IMR-90 (cell line): Measurements from ENCODE around the gene SPATA31D3. TPM values are rescaled to one million over a fixed set of nuclear protein-coding genes. Genes with fewer than 3 reads are reported as not detected.

Source experiments
- ATAC-seq: fragments of 200-7000 bp; cut with Tn5 transposase; 2 replicates; pipeline ENCODE4 v1.9.1; 2020; ENCODE audit warnings: low read depth, mild to moderate bottlenecking, moderate library complexity
- BruUV-seq: library from RNA; stranded (reverse); fragments of 400-500 nt; replicated peaks from 2 replicates; lab custom pipeline; 2021; lab: Mats Ljungman, UMichigan
- CTCF ChIA-PET: fragments of 300-600 bp; formaldehyde crosslinking; extraction: SDS; loops from one replicate; lab custom pipeline; 2021; ENCODE audit warnings: antibody characterized with exemption; lab: Yijun Ruan, JAX
- POLR2A ChIA-PET: fragments of 300-600 bp; sonication (Branson Sonifier 250); formaldehyde crosslinking; loops from one replicate; lab custom pipeline; 2022; ENCODE audit warnings: antibody characterized with exemption; ENCODE audit not compliant: unreplicated experiment; lab: Charles Lee
- DNase-seq: peaks from one replicate; pipeline ENCODE4 v3.0.0; 2013
- H2AFZ ChIP-seq: replicated peaks from 2 replicates; pipeline ENCODE3; 2013; ENCODE audit warnings: low read length, mild to moderate bottlenecking; ENCODE audit not compliant: poor library complexity
- H2AK5ac ChIP-seq: 2 replicates; pipeline ENCODE4 v1.6.1; 2013; ENCODE audit warnings: low read depth, low read length, inconsistent platforms
- H2AK9ac ChIP-seq: replicated peaks from 2 replicates; pipeline ENCODE3; 2013; ENCODE audit warnings: mild to moderate bottlenecking, low read depth, low read length, moderate library complexity; ENCODE audit not compliant: poor library complexity
- H2BK120ac ChIP-seq: 2 replicates; pipeline ENCODE4 v1.6.1; 2013; ENCODE audit warnings: low read depth, low read length, inconsistent platforms
- H2BK15ac ChIP-seq: 3 replicates; pipeline ENCODE4 v1.6.1; 2013; ENCODE audit warnings: low read depth, low read length, inconsistent platforms
- H2BK20ac ChIP-seq: 2 replicates; pipeline ENCODE4 v1.6.1; 2013; ENCODE audit warnings: low read depth, mild to moderate bottlenecking, inconsistent platforms, low read length, moderate library complexity
- H2BK5ac ChIP-seq: 2 replicates; pipeline ENCODE4 v1.6.1; 2013; ENCODE audit warnings: mild to moderate bottlenecking, low read depth, low read length, inconsistent platforms; ENCODE audit not compliant: poor library complexity, severe bottlenecking
- H3K14ac ChIP-seq: replicated peaks from 2 replicates; pipeline ENCODE4 v1.6.1; 2013; ENCODE audit warnings: low read depth, low read length, inconsistent platforms
- H3K18ac ChIP-seq: 2 replicates; pipeline ENCODE4 v1.6.1; 2013; ENCODE audit warnings: low read depth, low read length, control low read depth
- H3K23ac ChIP-seq: 2 replicates; pipeline ENCODE4 v1.6.1; 2013; ENCODE audit warnings: low read depth, low read length, inconsistent platforms
- H3K27ac ChIP-seq: 2 replicates; pipeline ENCODE4 v1.5.1; 2013; ENCODE audit warnings: mild to moderate bottlenecking, control low read depth, low read length; ENCODE audit not compliant: insufficient read depth
- H3K27me3 ChIP-seq: 2 replicates; pipeline ENCODE4 v1.6.1; 2013; ENCODE audit warnings: low read length; ENCODE audit not compliant: control insufficient read depth, insufficient read depth
- H3K36me3 ChIP-seq: 2 replicates; pipeline ENCODE4 v1.6.1; 2013; ENCODE audit warnings: low read length, mixed read lengths; ENCODE audit not compliant: control insufficient read depth, insufficient read depth
- H3K4ac ChIP-seq: 2 replicates; pipeline ENCODE4 v1.6.1; 2013; ENCODE audit warnings: low read depth, low read length, inconsistent platforms
- H3K4me1 ChIP-seq: 2 replicates; pipeline ENCODE4 v1.6.1; 2013; ENCODE audit warnings: low read length, mixed read lengths; ENCODE audit not compliant: control insufficient read depth, insufficient read depth
- H3K4me2 ChIP-seq: 2 replicates; pipeline ENCODE4 v1.6.1; 2013; ENCODE audit warnings: low read depth, mild to moderate bottlenecking, control low read depth, low read length, moderate library complexity
- H3K4me3 ChIP-seq: 2 replicates; pipeline ENCODE4 v1.5.1; 2013; ENCODE audit warnings: low read depth, mild to moderate bottlenecking, control low read depth, low read length, moderate library complexity; ENCODE audit not compliant: insufficient read depth
- H3K56ac ChIP-seq: 2 replicates; pipeline ENCODE4 v1.6.1; 2013; ENCODE audit warnings: low read length, inconsistent platforms; ENCODE audit not compliant: insufficient read depth; ENCODE audit errors: extremely low read depth
- H3K79me1 ChIP-seq, 2 experiments: 2 replicates each; pipeline ENCODE4 v1.6.1; 2013; ENCODE audit warnings: low read length in 2 of 2, inconsistent platforms in 1 of 2, low read depth in 1 of 2
- H3K9ac ChIP-seq: 2 replicates; pipeline ENCODE4 v1.6.1; 2013; ENCODE audit warnings: low read depth, low read length, control low read depth
- H3K9me1 ChIP-seq: 2 replicates; pipeline ENCODE4 v1.6.1; 2013; ENCODE audit warnings: low read length, inconsistent platforms; ENCODE audit not compliant: insufficient read depth
- H3K9me3 ChIP-seq: 2 replicates; pipeline ENCODE4 v1.6.1; 2013; ENCODE audit warnings: low read length; ENCODE audit not compliant: control insufficient read depth, insufficient read depth
- H4K20me1 ChIP-seq: 2 replicates; pipeline ENCODE4 v1.6.1; 2013; ENCODE audit warnings: low read length, inconsistent platforms; ENCODE audit not compliant: insufficient read depth
- H4K5ac ChIP-seq: 2 replicates; pipeline ENCODE4 v1.6.1; 2013; ENCODE audit warnings: mild to moderate bottlenecking, low read depth, low read length, control low read depth
- H4K8ac ChIP-seq, 2 experiments: 2 replicates each; pipeline ENCODE4 v1.6.1; 2013; ENCODE audit warnings: low read depth in 2 of 2, low read length in 2 of 2, control low read depth in 1 of 2, inconsistent platforms in 1 of 2
- H4K91ac ChIP-seq: 2 replicates; pipeline ENCODE4 v1.6.1; 2013; ENCODE audit warnings: low read depth, low read length, inconsistent platforms; ENCODE audit not compliant: insufficient read depth
- BHLHE40 ChIP-seq: fragments of 150-350 bp; IDR thresholded peaks from 2 replicates; pipeline ENCODE4 v1.6.1; 2016; ENCODE audit warnings: mild to moderate bottlenecking, low read depth, low read length
- CEBPB ChIP-seq: IDR thresholded peaks from 2 replicates; pipeline ENCODE4 v1.6.1; 2012; ENCODE audit warnings: low read depth, low read length, improper control_type of control experiment
- CHD1 ChIP-seq: IDR thresholded peaks from 2 replicates; pipeline ENCODE4 v1.6.1; 2012; ENCODE audit warnings: low read depth, low read length, improper control_type of control experiment
- CTCF ChIP-seq: conservative IDR thresholded peaks from 2 replicates; pipeline ENCODE4 v1.5.1; 2012; ENCODE audit warnings: mild to moderate bottlenecking, low read depth, low read length, improper control_type of control experiment
- FOS ChIP-seq: fragments of 150-350 bp; IDR thresholded peaks from 2 replicates; pipeline ENCODE4 v1.6.1; 2016; ENCODE audit warnings: low read depth, low read length
- MAZ ChIP-seq: IDR thresholded peaks from 2 replicates; pipeline ENCODE4 v1.6.1; 2012; ENCODE audit warnings: low read depth, mild to moderate bottlenecking, low read length, improper control_type of control experiment, moderate library complexity, borderline replicate concordance
- MXI1 ChIP-seq: IDR thresholded peaks from 2 replicates; pipeline ENCODE4 v1.6.1; 2012; ENCODE audit warnings: low read depth, mild to moderate bottlenecking, low read length, moderate library complexity, borderline replicate concordance
- NFE2L2 ChIP-seq: fragments of 150-350 bp; IDR thresholded peaks from 2 replicates; pipeline ENCODE4 v1.6.1; 2016; ENCODE audit warnings: low read depth, mild to moderate bottlenecking, low read length
- POLR2A ChIP-seq: IDR thresholded peaks from 2 replicates; pipeline ENCODE4 v1.6.1; 2012; ENCODE audit warnings: mild to moderate bottlenecking, low read depth, low read length
- RAD21 ChIP-seq: IDR thresholded peaks from 2 replicates; pipeline ENCODE4 v1.6.1; 2012; ENCODE audit warnings: low read length, improper control_type of control experiment
- USF2 ChIP-seq: fragments of 150-350 bp; IDR thresholded peaks from 2 replicates; pipeline ENCODE4 v1.6.1; 2017; ENCODE audit warnings: mild to moderate bottlenecking, antibody characterized with exemption, low read length, low read depth
- WGBS, 2 experiments: methylation state at CpG; one replicate each; pipeline versions ENCODE4 v1.1.5 to v1.1.7; 2013; ENCODE audit warnings: missing lambda C conversion rate in 2 of 2; ENCODE audit not compliant: insufficient read length in 1 of 2; ENCODE audit errors: extremely low coverage in 2 of 2; 5-methylcytosine and 5-hydroxymethylcytosine counted together
- dilution Hi-C: fragments of 300-500 bp; cut with HindIII; formaldehyde crosslinking; loops from one replicate; pipeline ENCODE4 v1.14.3; 2018; ENCODE audit warnings: low sequenced_read_pairs; ENCODE audit not compliant: unreplicated experiment
- in situ Hi-C: fragments of 300-500 bp; cut with MboI; formaldehyde crosslinking; loops from 3 replicates; pipeline ENCODE4 v1.14.3; 2019; ENCODE audit warnings: low sequenced_read_pairs, inconsistent platforms, mixed read lengths
- intact Hi-C: fragments of 100-400 bp; cut with micrococcal nuclease; formaldehyde crosslinking; loops from 2 replicates; pipeline ENCODE4 v1.10.0; 2022
- polyA plus RNA-seq, 3 experiments: library from polyadenylated mRNA; depleted of rRNA; stranded (reverse); fragments of >200 nt; gene quantifications; 2 replicates each; pipeline ENCODE4 v1.2.3, GENCODE V29; 2012; ENCODE audit warnings: low replicate concordance in 1 of 3
- total RNA-seq: library from RNA; depleted of rRNA; stranded (reverse); fragments of >200 nt; gene quantifications from 2 replicates; pipeline ENCODE4 v1.2.3, GENCODE V29; 2012

SPATA31D3 gene
- total and polyA plus RNA-seq, 2 of the 4 experiments (the other 2 are of a cell fraction): not detected

- H3K9me1 ChIP-seq: no peaks in the 10 kb centered on the region
- H3K18ac ChIP-seq: no peak overlapping the region
- H4K8ac ChIP-seq: no peak overlapping the region
- H3K4me2 ChIP-seq: no peak overlapping the region
- 0 out of 2 replicates have a peak, but pooled peaks cover 2% of the 10 kb centered on the region for H3K9me3 ChIP-seq
- H3K4me1 ChIP-seq: no peaks in the 10 kb centered on the region
- H3K27ac ChIP-seq: no peak overlapping the region
- no peak overlapping the region for H3K56ac ChIP-seq
- TF ChIP-seq CTCF (no peak), POLR2A (no peak), CEBPB (no peak), CHD1 (no peak), MAZ (no peak), FOS (no peak), MXI1 (no peak), BHLHE40 (no peak), RAD21 (no peak), NFE2L2 (no peak), USF2 (no peak)
- H4K91ac ChIP-seq: no peak overlapping the region
- H3K4me3 ChIP-seq: no peak overlapping the region
- H2BK120ac ChIP-seq: no peak overlapping the region
- 88% methylated on average over 3 of the region's 5 CpGs; no CpG with 5 or more reads in 1 of the 2 experiments for WGBS, 2 experiments
- no peak overlapping the region for H2BK15ac ChIP-seq
- dilution Hi-C loops (no loop called here), intact Hi-C loops (no loop called here), in situ Hi-C loops (no loop called here)
- H3K14ac ChIP-seq: no peak overlapping the region
- no peak overlapping the region for H3K4ac ChIP-seq
- no peak overlapping the region for H2BK20ac ChIP-seq
- no peaks in the 10 kb centered on the region for H4K20me1 ChIP-seq
- H3K23ac ChIP-seq: no peak overlapping the region
- H2BK5ac ChIP-seq: no peak overlapping the region
- no peak overlapping the region for H2AK5ac ChIP-seq
- CTCF ChIA-PET: no interaction called here
- H4K5ac ChIP-seq: no peak overlapping the region
- no peak overlapping the region for H3K9ac ChIP-seq
- no peaks in the 10 kb centered on the region for H3K36me3 ChIP-seq
- no peak overlapping the region for H2AFZ ChIP-seq
- H3K79me1 ChIP-seq: no peaks in the 10 kb centered on the region
- no TSS peak for BruUV-seq
- no peak overlapping the region for H2AK9ac ChIP-seq
- DNase-seq: no peak
- no peak for ATAC-seq
- H3K27me3 ChIP-seq: peaks cover 15% of the 10 kb centered on the region
- POLR2A ChIA-PET: no interaction called here
Measured at GRCh38 chr9:81993656-81994055, 50.4 kb downstream of the SPATA31D3 start.
